Activated T-helper 9 cell treated with anti-CD3 and anti-CD28 coated beads, Interleukin-2, amount 50 U/mL, for 16 hours (primary cell): ENCODE results near the gene DLG1.
"Not testable (repeated sequence)": the region's sequence is repeated elsewhere in the genome, so short reads cannot be mapped to it uniquely, and the experiment has no call there.

Experiments
- DNase-seq: peaks from one replicate; pipeline ENCODE4 v3.0.0-alpha.2; 2020; ENCODE audit warnings: low read depth

Gene DLG1

DNA sequence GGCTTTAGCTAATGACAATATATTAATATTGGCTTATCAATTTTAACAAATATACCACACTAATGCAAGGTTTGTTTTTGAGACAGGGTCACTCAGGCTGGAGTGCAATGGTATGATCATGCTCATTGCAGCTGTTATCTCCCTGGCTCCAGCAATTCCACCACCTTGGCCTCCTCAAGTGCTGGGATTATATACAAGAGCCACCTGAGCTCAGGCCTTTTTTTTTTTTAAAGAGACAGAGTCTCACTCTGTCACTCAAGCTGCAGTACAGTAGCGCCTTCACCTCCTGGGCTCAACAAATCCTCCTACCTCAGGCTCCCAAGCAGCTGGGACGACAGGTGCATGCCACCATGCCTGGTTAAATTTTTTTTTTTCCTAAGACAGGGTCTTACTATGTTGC is 11.7 kb downstream of the DLG1 start:
- DNase-seq = no peak

DNA sequence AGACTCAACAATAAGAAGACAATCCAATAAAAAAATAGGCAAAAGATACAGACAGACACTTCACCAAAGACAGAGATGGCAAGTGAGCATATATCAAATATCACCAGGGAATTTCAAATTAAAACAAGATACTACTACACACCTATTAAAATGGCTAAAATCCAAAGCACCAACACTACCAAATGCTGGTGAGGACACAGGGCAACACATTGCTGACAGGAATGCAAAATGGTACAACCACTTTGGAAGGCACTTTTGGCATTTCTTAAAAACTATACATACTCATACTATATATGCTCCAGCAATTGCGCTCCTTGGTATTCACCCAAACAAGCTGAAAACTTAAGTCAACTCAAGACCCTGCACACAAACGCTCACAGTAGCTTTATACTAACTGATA is 12.9 kb downstream of the DLG1 start:
- DNase-seq = no peak

DNA sequence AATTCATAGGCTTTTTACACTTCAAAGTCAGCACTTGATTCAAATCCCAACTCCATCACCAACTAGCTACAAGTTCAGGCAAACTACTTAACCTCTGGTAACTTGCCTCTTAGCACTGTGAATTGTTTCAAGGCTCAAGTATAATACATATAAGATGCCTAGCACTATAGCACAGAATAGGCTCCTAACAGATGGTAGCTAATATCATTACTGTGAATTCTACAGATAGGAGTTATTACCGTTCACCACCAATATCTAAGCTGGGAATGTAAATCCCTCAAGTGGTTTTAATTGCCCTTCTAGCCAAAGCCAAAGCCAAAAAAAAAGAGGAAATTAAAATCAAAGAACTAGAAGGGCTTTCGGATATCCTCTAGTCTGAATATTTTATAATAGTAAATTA is 15.4 kb downstream of the DLG1 start:
- no peak for DNase-seq

DNA sequence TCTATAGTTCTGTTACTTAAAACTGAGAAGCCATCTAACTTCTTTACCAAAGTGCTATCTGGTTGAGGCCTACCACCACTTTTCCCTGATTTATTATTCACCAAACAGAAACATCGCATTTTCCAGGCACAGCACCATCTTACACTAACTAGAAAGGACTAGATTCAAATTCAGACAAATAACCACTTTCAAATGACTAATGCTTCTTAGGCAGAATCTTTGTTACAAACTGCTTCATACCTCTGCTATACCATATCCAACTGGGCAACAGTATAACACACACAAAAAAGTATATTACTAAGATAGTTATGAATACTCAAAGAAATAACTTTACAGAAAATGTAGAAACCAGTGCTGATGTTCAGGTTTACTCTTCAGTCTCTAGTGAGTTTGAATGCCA is 16.6 kb downstream of the DLG1 start:
- no peak for DNase-seq

DNA sequence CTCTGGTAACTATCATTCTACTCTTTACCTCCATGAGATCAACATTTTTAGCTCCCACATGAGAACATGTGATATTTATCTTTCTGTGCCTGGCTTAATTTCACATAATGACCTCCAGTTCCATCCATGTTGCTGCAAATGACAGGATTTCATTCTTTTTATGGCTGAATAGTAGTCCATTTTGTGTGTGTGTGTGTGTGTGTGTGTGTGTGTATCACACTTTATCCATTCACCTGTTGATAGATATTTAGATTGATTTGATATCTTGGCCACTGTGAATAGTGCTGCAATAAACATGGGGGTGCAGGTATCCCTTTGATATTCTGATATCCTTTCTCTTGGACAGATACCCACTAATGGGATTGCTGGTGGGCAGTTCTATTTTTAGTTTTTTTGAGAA is 18.3 kb downstream of the DLG1 start:
- no peak for DNase-seq

DNA sequence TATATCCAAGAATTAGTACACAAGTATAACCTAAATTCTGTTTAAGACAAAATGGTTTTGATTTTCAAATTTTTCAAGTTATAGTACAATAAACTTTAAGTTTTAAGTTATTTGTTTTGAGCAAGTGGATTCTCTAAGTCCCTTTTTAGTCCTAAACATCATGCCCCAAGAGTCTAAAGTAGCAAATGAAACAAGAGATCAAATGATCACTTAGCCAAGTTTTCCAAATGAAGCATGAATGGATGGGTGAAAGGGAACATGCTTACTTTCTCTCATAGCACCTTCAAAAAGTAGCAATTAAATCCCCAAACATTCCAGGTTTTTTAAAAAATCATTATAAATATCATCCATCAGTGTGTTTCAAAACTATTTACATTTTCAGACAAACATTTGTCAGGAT is 19.5 kb downstream of the DLG1 start:
- DNase-seq = no peak

DNA sequence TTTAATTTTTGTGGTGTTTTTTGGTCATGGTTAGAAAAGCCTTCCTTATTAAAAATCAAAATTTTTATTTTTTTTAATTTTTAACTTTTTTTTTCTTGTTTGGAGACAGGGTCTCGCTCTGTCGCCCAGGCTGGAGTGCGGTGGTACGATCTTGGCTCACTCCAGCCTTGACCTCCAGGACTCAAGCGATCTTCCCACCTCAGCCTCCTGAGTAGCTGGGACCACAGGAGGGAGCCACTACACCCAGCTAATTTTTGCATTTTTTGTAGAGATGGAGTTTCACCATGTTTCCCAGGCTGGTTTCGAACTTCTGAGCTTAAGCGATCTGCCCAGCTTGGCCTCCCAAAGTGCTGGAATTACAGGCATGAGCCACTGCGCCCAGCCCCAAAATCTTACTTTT is 21.6 kb downstream of the DLG1 start:
- not testable (repeated sequence) for DNase-seq

DNA sequence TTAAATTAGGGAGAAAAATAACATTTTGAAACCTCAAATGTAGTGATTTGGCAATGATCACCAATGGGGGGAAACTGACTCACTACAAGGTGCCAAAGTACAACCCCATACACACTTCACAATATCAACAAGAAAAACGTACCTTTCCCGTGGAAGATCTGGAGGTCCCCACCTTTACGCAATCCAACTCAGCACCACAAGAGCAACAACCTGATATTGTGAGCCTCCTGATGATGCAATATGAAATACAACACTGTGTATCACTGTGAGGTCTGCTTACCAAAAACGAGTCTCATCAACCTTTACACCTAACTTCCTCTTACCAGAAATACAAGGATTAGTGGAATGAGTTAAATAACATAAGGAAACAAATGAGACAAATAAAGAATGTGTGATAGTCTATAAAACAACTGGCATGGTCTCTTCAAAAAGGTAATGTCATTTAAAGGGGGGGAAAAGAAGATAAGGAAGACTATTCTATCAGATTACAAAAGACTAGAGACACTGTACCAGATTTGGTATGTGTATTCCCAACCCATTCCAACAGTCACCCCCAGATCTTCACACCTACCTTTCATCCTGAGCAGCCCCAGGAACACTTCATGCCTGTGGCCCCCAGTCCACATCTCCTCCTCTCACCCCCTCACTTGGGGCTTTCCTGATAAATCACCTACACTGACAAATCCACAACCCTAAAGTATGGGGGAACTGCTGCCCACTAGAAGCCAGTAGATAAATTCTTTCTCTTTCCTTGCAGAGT is 27.7 kb downstream of the DLG1 start:
- no peak for DNase-seq

DNA sequence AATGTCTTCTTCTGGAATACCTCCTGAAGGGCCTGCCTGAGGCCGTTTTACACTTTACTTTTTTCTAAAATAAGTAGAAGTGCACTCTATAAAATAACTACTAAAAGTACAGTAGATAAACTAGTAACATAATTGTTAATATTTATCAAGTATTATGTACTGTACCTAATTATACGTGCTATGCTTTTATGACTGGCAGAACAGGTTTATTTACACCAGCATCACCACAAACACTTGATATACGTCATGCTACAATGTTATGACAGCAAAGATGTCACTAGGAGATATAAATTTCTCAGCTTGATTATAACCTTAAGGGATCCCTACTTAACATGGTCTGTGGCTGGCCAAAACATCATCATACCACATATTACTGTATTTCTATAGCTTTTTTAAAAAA is 29.4 kb downstream of the DLG1 start:
- DNase-seq = no peak

DNA sequence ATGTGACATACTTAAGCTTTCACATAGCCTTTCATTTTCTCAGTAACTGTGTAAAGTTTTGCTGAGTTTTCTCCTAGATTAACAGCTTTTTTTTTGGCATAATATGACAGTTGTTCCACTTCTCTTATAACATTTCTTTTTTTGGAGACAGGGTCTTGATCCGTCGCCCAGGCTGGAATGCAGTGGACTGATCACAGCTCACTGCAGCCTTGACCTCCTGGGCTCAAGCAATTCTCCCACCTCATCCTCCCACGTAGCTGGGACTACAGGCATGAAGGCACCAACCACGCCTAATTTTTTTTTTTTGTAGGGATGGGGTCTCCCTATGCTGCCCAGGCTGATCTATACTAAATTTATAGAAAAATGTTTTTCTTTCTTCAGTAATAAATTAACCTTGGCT is 30.1 kb downstream of the DLG1 start:
- no peak for DNase-seq

DNA sequence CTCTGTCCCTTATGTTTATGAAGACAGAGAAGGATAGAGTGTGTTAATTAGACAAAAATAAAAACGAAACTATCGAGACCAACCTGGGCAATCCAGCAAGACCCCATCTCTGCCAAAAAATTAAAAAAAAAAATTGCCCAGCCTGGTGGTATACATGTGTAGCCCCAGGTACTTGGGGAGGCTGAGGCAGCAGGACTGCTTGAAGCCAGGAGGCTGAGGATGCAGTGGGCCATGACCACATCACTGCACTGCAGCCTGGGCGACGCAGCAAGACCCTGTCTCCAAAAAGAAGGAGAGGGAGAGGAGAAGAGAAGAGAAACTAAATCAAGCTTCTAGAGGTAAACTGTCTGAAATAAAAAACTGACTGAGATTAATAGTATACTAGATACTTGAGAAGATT is 32.1 kb downstream of the DLG1 start:
- DNase-seq = no peak

DNA sequence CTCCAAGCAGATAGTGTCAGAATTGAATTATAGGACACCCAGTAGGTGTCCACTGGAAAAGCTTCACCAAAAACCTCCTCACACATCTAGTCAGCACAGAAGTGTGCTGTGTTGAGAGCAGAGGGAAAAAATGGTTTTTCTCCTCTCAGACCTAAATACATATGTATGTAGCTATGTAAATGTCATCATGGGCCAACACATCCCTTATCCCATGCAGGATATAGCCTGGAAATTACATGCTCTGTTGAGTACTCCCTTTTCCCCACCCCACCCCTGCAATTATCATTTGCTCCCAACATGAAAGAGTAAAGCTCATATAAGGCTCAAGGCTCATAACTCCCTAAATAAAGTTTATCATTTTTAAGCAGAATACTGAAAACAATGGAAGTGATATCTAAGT is 35.7 kb downstream of the DLG1 start:
- no peak for DNase-seq

DNA sequence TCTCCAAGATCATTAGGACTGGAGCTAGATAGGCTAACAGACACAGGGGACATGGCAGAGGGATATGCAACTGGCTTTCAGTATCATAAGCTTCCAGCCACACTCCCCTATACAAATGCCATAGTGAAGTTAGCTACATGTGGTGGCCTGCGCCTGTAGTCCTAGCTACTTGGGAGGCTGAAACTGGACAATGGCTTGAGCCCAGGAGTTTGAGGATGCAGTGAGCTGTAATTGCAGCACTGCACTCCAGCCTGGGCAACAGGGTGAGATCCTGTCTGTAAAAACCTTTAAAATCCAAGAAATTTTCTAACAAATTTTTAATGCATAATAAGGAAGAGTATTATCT is 37.3 kb downstream of the DLG1 start:
- DNase-seq = no peak

DNA sequence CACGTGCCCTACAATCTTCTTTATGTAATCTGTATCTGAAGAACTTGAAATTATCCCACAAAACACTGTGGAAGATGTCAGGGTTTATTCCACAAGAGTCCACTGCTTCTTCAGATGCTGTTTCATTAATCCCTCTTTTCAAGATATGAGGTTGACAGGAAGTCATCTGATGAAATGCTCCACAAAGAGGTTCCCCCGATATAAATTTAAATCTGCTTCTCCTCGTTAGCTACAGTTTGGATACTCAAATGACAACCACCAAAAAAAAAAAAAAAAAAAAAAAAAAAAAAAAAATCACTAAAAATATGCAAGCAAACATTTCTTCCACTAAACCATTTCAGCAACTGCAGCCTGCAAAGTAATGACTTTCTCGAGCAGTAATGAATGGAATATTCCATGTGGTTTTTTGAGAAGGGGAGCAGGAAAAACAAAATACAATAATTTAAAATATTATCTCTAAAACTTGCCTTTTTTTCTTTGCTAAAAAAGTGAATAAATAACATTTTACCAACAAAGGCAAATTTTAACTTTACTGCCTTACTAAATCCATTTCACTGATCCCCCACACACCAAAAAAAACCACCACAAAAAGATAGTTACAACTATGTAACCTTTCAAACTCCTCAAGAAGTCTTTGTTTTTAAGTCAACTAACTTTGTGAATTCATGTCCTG is 37.8 kb downstream of the DLG1 start:
- DNase-seq = no peak

DNA sequence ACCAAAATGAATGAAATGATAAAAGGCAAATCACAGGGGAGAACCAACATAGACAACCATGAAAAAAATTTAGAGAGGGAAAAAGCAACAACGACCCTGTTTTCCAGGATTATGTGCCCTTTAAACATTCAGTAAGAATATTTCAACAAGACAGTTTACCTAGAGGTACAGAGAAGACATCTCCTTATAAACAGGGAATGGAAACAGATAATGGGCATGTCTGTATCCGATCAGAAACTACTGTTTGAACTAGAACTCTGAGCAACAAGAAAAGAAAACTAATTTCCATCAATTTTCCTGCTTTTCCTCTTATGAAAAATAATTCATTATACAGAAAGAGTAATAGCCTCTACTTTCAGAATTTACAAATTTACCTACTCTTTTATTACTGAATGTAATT is 39.3 kb downstream of the DLG1 start:
- DNase-seq = no peak

DNA sequence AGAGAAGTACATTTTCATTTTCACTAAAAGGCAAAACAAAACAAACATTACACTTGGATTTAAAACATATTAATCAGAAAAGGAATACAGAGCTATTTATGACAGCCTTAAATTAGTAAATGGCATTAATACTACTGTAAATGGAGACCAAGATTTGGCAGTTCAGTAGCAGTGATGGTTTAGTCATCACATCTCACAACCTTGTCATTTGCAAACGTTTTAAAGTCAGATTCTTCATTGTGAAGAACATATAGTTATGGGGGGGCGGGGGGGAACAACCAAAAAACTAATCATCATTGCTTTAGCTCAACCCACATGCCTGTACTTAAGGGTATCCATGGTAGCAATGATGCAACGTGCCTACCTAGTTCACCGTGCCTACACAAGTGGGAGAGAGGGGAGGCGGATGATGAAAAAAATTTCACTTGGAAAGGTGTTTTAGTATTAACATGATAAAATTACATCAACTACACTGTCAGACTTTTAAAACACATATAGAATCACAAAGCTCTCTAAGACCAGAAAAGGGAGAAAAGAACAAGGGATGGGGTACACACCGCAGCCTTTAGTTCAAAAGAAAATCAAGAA is 40.1 kb downstream of the DLG1 start:
- DNase-seq = no peak

DNA sequence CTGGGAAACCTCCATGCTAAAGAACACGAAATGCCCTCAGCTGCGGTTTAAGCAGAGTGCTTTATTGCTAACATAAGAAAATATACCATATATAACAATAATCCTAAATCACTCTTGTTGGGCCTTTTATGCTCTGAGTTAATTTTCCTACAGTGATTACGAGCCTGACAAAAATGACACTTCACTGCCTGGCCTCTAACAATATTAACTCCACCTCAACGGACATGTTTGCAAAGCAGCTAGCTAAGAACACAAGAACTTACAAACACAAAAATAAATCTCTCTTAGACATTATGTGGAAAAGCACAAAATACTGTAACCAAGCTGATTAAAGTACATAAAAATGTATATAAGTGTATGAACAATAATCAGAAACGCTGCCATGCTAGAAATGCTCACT is 40.7 kb downstream of the DLG1 start:
- no peak for DNase-seq

DNA sequence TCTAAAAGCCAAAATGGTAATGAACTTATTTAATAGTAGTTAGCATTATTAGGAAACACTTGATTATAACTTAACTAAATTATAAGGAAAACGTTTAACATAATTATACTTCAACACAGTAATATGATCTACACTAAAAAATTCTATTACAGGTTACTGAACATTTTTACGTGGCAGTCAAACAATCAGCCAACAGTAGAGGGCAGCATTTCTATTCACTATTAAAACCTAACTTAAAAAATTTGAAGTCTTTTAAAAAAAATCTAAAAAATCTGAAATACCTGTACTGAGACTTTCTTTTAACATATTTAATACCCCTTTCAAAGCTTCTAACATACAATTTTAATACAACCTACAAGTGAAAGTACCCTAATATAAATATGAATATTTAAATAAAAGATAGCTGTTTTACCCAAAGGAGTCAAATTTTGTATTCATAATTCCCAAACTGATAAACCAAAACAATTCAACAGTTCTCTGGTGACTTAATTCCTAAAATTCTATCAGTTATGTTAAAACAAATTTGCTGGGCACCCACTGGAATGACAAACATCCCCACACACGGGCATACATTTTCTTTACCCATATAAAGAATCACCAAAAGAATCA is 41.5 kb downstream of the DLG1 start:
- no peak for DNase-seq

DNA sequence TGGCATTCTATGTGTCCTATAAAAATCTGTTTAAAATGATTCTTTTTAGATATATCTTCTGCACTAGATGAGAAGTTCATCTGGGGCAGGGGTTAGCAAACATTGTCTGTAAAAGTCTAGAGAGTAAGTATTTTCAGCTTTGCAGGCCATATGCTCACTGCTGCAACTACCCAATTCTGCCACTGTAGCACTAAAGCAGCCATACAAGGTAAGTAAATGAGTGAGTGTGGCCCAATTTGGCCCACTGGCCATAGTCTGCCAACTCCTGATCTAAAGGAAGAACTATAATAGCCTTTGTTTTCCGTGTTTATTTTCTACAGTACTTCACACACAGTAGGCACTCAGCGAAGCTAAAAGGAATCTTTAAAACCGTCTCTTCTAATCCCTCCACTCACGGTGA is 42.3 kb downstream of the DLG1 start:
- no peak for DNase-seq

DNA sequence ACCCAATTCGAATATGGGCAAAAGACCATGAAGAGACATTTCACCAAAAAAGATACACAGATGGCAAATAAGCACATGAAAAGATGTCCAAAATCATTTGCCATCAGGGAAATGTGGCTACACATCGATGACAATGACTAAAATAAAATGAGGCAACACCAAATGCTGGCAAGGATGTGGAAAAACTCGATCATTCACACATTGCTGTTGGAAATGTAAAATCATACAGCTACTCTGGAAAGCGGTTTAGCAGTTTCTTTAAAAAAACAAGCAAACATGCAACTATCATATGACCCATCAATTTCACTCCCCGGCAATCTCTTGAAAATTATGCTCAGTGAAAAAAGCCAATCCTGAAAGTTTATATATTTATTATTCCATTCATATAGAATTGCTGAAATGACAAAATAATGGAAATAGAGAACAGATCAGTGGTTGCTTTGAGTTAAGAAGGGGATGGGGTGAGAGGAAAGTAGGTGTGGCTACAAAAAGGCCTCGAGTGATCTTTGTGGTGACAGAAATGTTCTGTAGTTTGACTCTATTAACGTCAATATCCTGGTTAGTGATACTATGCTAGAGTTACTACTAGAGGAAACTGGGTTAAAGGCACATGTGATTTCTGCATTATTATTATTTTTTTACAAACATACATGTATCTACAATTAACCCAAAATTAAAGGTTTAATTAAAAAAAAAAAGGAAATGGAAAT is 45.0 kb downstream of the DLG1 start:
- no peak for DNase-seq

DNA sequence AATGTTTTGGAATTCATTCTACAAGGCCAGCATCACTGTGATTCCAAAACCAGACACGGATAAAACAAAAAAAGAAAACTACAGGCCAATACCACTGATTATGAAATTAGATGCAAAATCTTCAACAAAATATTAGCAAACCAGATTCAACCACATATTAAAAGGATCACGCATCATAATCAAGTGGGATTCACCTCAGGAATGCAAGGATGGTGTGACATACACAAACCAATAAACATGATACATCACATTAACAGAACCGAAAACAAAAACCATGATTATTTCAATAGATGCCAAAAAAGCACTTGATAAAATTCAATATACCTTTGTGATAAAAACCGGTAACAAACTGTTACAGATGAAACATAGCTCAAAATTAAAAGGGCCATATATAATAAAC is 48.9 kb downstream of the DLG1 start:
- no peak for DNase-seq

DNA sequence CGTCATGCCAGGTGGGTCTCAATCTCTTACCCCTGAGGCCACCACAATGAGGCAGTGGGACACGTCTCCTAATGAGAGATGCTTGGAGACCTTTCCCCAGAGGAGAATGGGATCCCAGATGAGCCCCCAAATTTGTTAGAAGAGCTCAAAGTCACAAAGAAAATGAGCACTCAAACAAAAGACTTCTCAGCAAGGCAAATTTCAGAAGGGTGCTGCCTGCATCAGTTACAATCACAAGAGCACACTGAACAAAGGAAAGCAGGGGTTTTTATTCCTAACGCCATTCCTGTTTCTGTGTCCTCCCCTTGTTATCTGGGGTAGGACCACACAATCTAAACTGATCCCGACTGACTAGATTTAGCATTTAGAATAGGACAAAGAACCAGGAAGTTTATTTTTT is 50.1 kb downstream of the DLG1 start:
- no peak for DNase-seq

DNA sequence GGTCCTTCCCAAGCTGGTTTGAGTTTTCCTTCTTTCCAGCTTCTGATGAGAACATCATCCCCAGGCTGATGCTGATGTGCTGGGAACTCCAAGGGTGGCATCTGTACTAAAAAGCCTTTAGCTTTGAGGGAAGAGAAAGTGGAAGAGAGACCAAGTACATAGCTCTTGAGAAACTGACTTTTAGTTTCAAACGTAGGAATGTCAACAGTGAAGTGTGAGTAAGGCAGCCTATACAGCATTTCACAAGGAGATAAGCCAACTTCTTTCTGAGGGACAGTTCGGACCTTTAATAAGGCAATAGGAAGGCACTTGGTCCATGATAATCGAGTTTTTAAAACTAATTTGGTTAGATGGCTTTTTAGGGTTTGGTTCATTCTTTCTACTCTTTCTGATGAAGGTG is 53.7 kb downstream of the DLG1 start:
- no peak for DNase-seq
